Hindlimb muscle (tissue), 1 donor: ENCODE data around the gene IDH2. TPM values are rescaled to one million over a fixed set of nuclear protein-coding genes. Genes with fewer than 3 reads are reported as not detected.
"Not testable (repeated sequence)": the region's sequence is repeated elsewhere in the genome, so short reads cannot be mapped to it uniquely, and the experiment has no call there.

Experiments
- DNase-seq: peaks from one replicate; pipeline ENCODE4 v3.0.0-alpha.2; 2013
- polyA plus RNA-seq: library from polyadenylated mRNA; unstranded; fragments of 120-200 nt; gene quantifications from one replicate; pipeline ENCODE4 v1.2.1, GENCODE V29; 2013; ENCODE audit not compliant: insufficient read length

The IDH2 gene
- polyA plus RNA-seq, 1 donor = 292 TPM

- no peak for DNase-seq
These were observed 18.2 kb downstream of the IDH2 start for GRCh38 chr15:90083954-90084607.

DNA sequence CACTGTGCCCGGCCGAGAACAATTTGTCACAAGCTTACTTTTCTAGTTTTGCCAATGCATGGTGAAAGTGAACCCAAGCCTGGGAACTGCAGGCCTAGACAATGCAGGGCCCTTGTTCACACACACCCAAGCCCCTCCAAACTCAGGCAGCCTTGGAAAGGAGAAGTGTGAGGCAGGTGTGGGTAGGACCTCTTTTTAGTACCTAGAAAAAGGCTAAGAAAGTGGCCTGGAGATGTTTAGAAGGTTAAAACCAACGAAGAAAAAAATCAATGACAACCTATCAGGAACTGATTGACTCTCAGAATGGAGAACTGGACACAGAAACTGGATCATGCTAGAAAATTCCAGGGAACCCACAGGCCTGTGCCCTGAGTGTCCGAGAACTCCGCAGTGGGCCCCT is 18.8 kb downstream of the IDH2 start:
- DNase-seq = no peak

DNA sequence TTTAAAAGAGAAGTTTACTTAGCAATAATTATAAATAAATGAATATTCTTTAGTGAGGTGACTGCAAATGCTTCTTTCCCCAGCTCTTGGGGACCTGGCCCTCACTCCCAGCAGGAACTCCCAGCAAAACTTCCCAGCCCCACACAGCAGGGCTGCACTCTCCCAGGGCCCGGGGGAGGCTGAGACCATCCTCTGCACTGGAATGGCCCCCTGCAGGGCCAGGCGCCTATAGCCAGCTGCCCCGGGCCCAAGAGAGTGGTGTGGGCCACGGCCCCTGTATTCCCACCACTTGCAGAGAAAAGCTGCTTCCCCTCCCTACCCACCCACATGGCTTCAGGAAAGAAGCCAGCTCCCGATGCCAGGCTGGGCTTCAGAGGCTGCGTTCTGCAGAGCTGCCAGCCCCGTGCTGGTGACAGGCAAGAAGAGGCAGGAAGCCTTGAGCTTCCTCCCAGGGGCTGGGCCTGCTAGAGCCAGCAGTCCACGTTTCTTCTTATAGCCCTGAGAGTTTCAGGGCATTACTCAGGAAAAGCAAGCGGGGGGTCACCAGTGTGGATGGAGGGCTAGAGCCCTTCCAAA is 20.0 kb downstream of the IDH2 start:
- no peak for DNase-seq

DNA sequence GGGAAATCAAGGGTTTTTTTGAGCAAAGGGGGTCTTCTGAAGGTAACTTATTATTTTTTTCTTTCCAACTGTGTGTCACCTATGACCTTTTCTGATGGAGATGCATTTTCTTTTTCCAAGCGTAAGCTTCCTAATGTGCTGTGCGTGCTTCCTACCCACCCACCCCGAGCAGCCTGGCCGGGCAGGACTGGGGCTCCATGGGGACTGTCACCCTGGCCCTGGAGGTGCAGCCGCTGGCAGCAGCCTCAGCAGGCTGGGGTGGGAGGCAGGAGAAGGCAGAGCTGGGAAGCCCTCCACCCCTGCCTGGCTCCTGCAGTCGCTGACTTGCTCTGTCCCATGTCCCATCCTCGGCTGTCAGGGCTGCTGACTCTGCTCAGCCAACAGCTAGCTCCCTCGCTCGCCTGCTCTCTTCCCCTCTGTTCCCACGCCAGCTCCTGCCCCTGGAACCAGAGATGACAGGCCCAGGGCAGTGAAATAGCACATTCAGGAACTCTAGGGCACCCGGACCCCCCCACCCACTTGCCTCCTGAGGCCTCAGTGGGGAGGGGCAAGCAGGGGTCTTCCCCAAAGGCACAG is 21.4 kb downstream of the IDH2 start:
- DNase-seq = no peak

GRCh38 chr15:90080458-90080755 is 21.9 kb downstream of the IDH2 start:
- DNase-seq = no peak

- DNase-seq = no peak
These were observed 22.4 kb downstream of the IDH2 start for GRCh38 chr15:90079619-90080457.

GRCh38 chr15:90078965-90079364 is 23.3 kb downstream of the IDH2 start:
- DNase-seq = no peak

- DNase-seq = no peak
These were observed 25.6 kb downstream of the IDH2 start for GRCh38 chr15:90076716-90077115.

GRCh38 chr15:90075420-90076289 is 26.6 kb downstream of the IDH2 start:
- no peak for DNase-seq

- DNase-seq = no peak
These were observed 27.4 kb downstream of the IDH2 start for GRCh38 chr15:90074916-90075315.

GRCh38 chr15:90074023-90074422 is 28.2 kb downstream of the IDH2 start:
- no peak for DNase-seq

DNA sequence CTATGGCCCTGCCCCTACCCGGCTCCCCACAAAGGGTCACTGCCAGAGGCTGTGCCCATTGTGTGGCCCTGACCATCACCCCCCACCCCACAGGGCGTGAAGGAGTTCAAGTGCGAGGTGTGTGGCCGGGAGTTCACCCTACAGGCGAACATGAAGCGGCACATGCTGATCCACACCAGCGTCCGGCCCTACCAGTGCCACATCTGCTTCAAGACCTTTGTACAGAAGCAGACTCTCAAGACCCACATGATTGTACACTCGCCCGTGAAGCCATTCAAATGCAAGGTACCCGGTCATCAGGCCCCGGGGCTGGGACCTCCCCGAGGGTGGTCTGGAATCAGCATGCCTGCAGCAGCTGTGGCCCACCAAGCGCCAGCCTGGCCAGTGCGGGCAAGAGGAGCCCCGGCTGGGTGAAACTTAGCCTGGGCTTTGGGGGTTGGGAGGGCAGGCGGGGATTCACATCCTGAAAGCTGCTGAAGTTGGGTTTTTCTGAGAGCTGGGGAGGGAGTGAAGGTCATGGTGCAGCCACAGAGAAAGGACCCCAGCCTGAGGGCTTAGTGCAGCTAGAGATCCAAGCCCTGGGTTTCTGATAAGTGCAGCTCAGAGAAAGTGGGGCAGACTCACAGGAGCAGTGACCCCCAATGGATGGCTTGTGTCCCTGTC is 29.2 kb downstream of the IDH2 start:
- no peak for DNase-seq

DNA sequence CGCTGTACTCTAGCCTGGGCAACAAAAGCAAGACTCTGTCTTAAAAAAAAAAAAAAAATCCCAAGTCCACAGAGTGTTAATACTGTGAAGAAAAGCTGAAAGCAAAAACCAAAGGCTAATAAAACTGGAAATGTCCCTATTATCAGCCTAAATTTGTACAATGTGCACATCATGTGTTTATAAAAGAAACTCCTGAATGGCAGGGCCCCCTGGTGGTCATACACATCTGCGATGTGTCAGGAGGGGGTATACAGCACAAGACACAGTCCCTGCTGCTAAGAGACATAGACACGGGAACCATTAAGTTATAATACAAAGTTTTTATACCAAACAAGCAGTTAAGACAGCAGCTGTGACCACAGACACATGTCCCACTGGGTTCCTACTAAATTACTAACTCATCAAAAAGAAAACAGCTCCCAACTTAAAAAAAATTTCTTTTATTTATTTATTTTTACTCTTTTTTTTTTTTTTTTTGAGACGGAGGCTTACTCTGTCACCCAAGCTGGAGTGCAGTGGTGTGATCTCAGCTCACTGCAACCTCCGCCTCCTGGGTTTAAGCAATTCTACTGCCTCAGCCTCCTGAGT is 31.0 kb downstream of the IDH2 start:
- DNase-seq = peak; percentile 80

GRCh38 chr15:90070623-90071022 is 31.6 kb downstream of the IDH2 start:
- DNase-seq = not testable (repeated sequence)

DNA sequence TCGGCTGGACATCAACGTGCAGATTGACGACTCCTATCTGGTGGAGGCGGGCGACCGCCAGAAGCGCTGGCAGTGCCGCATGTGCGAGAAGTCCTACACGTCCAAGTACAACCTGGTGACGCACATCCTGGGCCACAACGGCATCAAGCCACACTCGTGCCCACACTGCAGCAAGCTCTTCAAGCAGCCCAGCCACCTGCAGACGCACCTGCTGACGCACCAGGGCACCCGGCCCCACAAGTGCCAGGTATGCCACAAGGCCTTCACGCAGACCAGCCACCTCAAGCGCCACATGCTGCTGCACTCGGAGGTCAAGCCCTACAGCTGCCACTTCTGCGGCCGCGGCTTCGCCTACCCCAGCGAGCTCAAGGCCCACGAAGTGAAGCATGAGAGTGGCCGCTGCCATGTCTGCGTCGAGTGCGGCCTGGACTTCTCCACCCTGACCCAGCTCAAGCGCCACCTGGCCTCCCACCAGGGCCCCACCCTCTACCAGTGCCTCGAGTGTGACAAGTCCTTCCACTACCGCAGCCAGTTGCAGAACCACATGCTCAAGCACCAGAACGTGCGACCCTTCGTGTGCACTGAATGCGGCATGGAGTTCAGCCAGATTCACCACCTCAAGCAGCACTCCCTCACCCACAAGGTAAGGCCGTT is 34.2 kb downstream of the IDH2 start:
- no peak for DNase-seq

DNA sequence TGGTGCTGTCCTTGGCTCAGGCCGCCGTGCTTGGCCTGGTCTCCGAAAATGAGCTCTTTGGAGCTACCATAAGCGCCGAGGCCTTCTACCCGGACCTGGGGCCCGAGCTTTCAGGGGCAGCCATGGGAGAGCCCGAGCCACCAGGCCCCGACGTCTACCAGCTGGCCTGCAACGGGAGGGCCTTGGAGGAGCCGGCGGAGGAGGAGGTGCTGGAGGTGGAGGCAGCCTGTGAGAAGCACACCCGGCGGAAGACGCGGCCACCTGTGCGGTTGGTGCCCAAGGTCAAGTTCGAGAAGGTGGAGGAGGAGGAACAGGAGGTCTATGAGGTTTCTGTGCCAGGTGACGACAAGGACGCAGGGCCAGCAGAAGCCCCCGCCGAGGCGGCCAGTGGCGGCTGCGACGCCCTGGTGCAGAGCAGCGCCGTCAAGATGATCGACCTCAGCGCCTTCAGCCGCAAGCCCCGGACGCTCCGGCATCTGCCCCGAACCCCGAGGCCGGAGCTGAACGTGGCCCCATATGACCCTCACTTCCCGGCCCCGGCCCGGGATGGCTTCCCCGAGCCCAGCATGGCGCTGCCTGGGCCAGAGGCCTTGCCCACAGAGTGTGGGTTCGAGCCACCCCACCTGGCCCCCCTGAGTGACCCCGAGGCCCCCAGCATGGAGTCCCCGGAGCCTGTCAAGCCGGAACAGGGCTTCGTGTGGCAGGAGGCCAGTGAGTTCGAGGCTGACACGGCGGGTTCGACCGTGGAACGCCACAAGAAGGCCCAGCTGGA is 34.9 kb downstream of the IDH2 start:
- DNase-seq = no peak

DNA sequence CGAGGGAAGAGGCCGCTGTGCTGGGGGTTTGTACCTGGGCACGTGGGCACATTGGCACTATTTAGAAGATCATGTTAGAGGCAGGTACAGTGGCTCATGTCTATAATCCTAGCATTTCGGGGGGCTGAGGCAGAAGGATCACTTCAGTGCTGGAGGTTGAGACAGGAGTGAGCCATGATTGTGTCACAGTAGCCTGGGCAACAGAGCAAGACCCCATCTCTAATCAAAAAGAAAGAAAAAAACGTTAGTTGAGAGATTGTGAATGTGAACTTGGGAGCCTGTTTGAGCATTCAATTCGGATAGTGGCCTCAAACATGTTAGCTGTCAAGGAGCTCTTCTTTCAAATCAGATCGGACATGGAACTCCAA is 36.6 kb downstream of the IDH2 start:
- no peak for DNase-seq

GRCh38 chr15:90064911-90065681 is 37.2 kb downstream of the IDH2 start:
- peak; percentile 35 for DNase-seq

GRCh38 chr15:90063770-90064247 is 38.5 kb downstream of the IDH2 start:
- peak; percentile 28 for DNase-seq
